K562 (cell line): Measurements from ENCODE around the gene TSPAN32. TPM values are rescaled to one million over a fixed set of nuclear protein-coding genes. Genes with fewer than 3 reads are reported as not detected.

Experiments used
- ATAC-seq: fragments of 200-7000 bp; cut with Tn5 transposase; 3 replicates; pipeline ENCODE4 v1.9.1; 2020; ENCODE audit warnings: moderate library complexity
- BruUV-seq: library from RNA; stranded (reverse); fragments of 400-500 nt; replicated peaks from 2 replicates; lab custom pipeline; 2021; lab: Mats Ljungman, UMichigan
- CTCF ChIA-PET: fragments of 300-600 bp; formaldehyde crosslinking; extraction: SDS; loops from one replicate; lab custom pipeline; 2021; ENCODE audit warnings: low intra/inter-chr PET ratio; lab: Yijun Ruan, JAX
- POLR2A ChIA-PET: fragments of 300-600, 350-650 bp; sonication (Branson Sonifier 250); formaldehyde crosslinking; extraction: SDS; loops from one replicate; lab custom pipeline; 2021; ENCODE audit warnings: antibody characterized with exemption, inconsistent platforms; lab: Yijun Ruan, JAX
- DNase-seq, 4 experiments: peaks; one replicate each; pipeline versions ENCODE4 v3.0.0 to v3.0.0-alpha.2; 2011 to 2018; ENCODE audit warnings: low spot score in 3 of 4, mixed read lengths in 3 of 4; ENCODE audit errors: extremely low read depth in 1 of 4
- FAIRE-seq: peaks from 2 replicates; lab custom pipeline; 2011; peaks lifted over from hg19 to GRCh38; lab: Jason Lieb, UNC
- H2AFZ ChIP-seq: 2 replicates; pipeline ENCODE4 v1.6.0; 2011; ENCODE audit warnings: low read depth, low read length, control low read depth, inconsistent platforms
- H3K27ac ChIP-seq: fragments of 200-600 bp; 3 replicates; pipeline ENCODE4 v1.8.0; 2011; ENCODE audit warnings: low read depth, mild to moderate bottlenecking, control low read depth, inconsistent platforms, low read length, moderate library complexity, mixed read lengths; ENCODE audit errors: extremely low read depth
- H3K27me3 ChIP-seq, 2 experiments: fragments of 300-600 bp in 1 of 2; 2 replicates in 1 of 2; 3 replicates in 1 of 2; pipeline versions ENCODE4 v1.6.0 to v1.8.0; 2011; ENCODE audit warnings: inconsistent platforms in 2 of 2, low read length in 2 of 2, mild to moderate bottlenecking in 1 of 2, mixed read lengths in 1 of 2, moderate library complexity in 1 of 2; ENCODE audit not compliant: control insufficient read depth in 2 of 2, insufficient read depth in 2 of 2
- H3K36me3 ChIP-seq: fragments of 300-600 bp; 3 replicates; pipeline ENCODE4 v1.8.0; 2011; ENCODE audit warnings: mild to moderate bottlenecking, low read length, inconsistent platforms; ENCODE audit not compliant: control insufficient read depth, insufficient read depth
- H3K4me1 ChIP-seq, 2 experiments: fragments of 200-600 bp in 1 of 2; replicated peaks in 1 of 2; 2 replicates in 1 of 2; 3 replicates in 1 of 2; pipeline versions ENCODE4 v1.5.1 to v1.8.0; 2011; ENCODE audit warnings: inconsistent platforms in 2 of 2, low read length in 2 of 2, mild to moderate bottlenecking in 1 of 2, mixed read lengths in 1 of 2, moderate library complexity in 1 of 2; ENCODE audit not compliant: control insufficient read depth in 2 of 2, insufficient read depth in 2 of 2
- H3K4me2 ChIP-seq: 2 replicates; pipeline ENCODE4 v1.6.1; 2011; ENCODE audit warnings: low read length, control low read depth, inconsistent platforms, mixed read lengths; ENCODE audit not compliant: insufficient read depth
- H3K4me3 ChIP-seq: fragments of 200-600 bp; sonication (generic), shearing (Covaris generic); 2 replicates; pipeline ENCODE4 v1.5.1; 2016; ENCODE audit warnings: control low read depth, inconsistent platforms
- H3K79me2 ChIP-seq: fragments of 200-600 bp; 3 replicates; pipeline ENCODE4 v1.8.0; 2011; ENCODE audit warnings: low read length, inconsistent platforms; ENCODE audit not compliant: control insufficient read depth, insufficient read depth
- H3K9ac ChIP-seq, 2 experiments: 2 replicates each; pipeline versions ENCODE4 v1.6.0 to v1.6.1; 2011; ENCODE audit warnings: low read depth in 2 of 2, low read length in 2 of 2, control low read depth in 1 of 2, inconsistent platforms in 1 of 2, mild to moderate bottlenecking in 1 of 2, mixed read lengths in 1 of 2; ENCODE audit not compliant: insufficient read depth in 1 of 2
- H3K9me1 ChIP-seq: one replicate; pipeline ENCODE4 v1.6.0; 2011; ENCODE audit warnings: inconsistent platforms, mild to moderate bottlenecking, low read length, moderate library complexity; ENCODE audit not compliant: control insufficient read depth, insufficient read depth
- H3K9me3 ChIP-seq: replicated peaks from 2 replicates; pipeline ENCODE4 v1.5.1; 2011; ENCODE audit warnings: low read depth, low read length, inconsistent platforms; ENCODE audit not compliant: control insufficient read depth, insufficient read depth
- H4K20me1 ChIP-seq: replicated peaks from 2 replicates; pipeline ENCODE4 v1.6.1; 2011; ENCODE audit warnings: low read length, inconsistent platforms, mixed read lengths; ENCODE audit not compliant: control insufficient read depth, insufficient read depth
- AFF1 ChIP-seq, 2 experiments: fragments of 450-650 bp; IDR thresholded peaks; 2 replicates each; pipeline ENCODE4 v1.6.1; 2018; ENCODE audit warnings: mild to moderate bottlenecking in 2 of 2, low read depth in 1 of 2; ENCODE audit not compliant: partially characterized antibody in 2 of 2
- CLOCK ChIP-seq: fragments of 250-450 bp; sonication (Bioruptor Pico); IDR thresholded peaks from 2 replicates; pipeline ENCODE4 v1.4.0; 2020; ENCODE audit warnings: mild to moderate bottlenecking, moderate library complexity, borderline replicate concordance
- FOXP1 ChIP-seq: sonication (generic); formaldehyde crosslinking; IDR thresholded peaks from 2 replicates; pipeline ENCODE4 v1.8.0; 2022; ENCODE audit warnings: mild to moderate bottlenecking, missing genetic modification reagents
- NR3C1 ChIP-seq: sonication (generic); formaldehyde crosslinking; IDR thresholded peaks from 2 replicates; pipeline ENCODE4 v1.8.1; 2022; ENCODE audit warnings: missing genetic modification reagents
- RBM22 ChIP-seq: fragments of 200-400 bp; formaldehyde crosslinking; IDR thresholded peaks from 2 replicates; pipeline ENCODE4 v1.6.1; 2018; ENCODE audit warnings: low read length, low read depth; ENCODE audit not compliant: poor library complexity, severe bottlenecking
- TFAP4 ChIP-seq: sonication (generic); formaldehyde crosslinking; IDR thresholded peaks from 2 replicates; pipeline ENCODE4 v1.8.0; 2022; ENCODE audit warnings: missing genetic modification reagents, mild to moderate bottlenecking, moderate library complexity, borderline replicate concordance
- ZNF589 ChIP-seq: fragments of 200-800 bp; sonication (Bioruptor generic); IDR thresholded peaks from 2 replicates; pipeline ENCODE4 v1.6.1; 2016; ENCODE audit warnings: low read depth, missing genetic modification characterization, missing compliant biosample characterization
- WGBS: fragments of 100-300 bp; shearing (Covaris generic); methylation state at CpG from one replicate; pipeline ENCODE4 v1.1.6; 2016; ENCODE audit warnings: low coverage, mixed read lengths; ENCODE audit not compliant: insufficient coverage; ENCODE audit errors: missing lambda C conversion rate; 5-methylcytosine and 5-hydroxymethylcytosine counted together
- in situ Hi-C: fragments of 300-500 bp; cut with MboI; formaldehyde crosslinking; loops from 4 replicates; pipeline ENCODE4 v1.15.0; 2018; ENCODE audit warnings: inconsistent platforms, mixed read lengths
- intact Hi-C: fragments of 100-400 bp; cut with micrococcal nuclease; formaldehyde crosslinking; loops from 2 replicates; pipeline ENCODE4 v1.14.2; 2022
- polyA plus RNA-seq, 8 experiments: library from polyadenylated mRNA; depleted of rRNA in 4 of 8; stranded (reverse) in 5 of 8; unstranded in 3 of 8; fragments of >200 nt; fragmentation: Nextera tagmentation in 2 of 8; fragmentation: Illumina TruSeq in 1 of 8; extraction: Ambion mirVana in 2 of 8; extraction: Trizol in 1 of 8; gene quantifications; 2 replicates each; pipeline versions ENCODE4 v1.2.1 to v1.2.3, GENCODE V29; 2011 to 2014; ENCODE audit warnings: inconsistent platforms in 1 of 8, missing spikeins in 1 of 8
- total RNA-seq, 7 experiments: library from RNA; depleted of rRNA in 6 of 7; stranded (reverse); fragments of >200 nt in 6 of 7; fragmentation: Illumina TruSeq in 2 of 7; extraction: Trizol in 2 of 7; gene quantifications; 2 replicates each; pipeline versions ENCODE4 v1.2.1 to v1.2.3, GENCODE V29; 2011 to 2021; ENCODE audit warnings: low replicate concordance in 1 of 7

Gene TSPAN32
- total and polyA plus RNA-seq, 9 of the 15 experiments (the other 6 are each of a cell fraction or from before 2014, with no cell fraction given) = 0.21 to 7.3 (median 2.6) TPM

- 2% methylated on average over 3 of the region's 3 CpGs for WGBS
- no peaks in the 10 kb centered on the region for H3K36me3 ChIP-seq
- in situ Hi-C loops = no loop called here
- BruUV-seq = no TSS peak
- no peak overlapping the region for H3K4me2 ChIP-seq
- POLR2A ChIA-PET = no interaction called here
- no peak for FAIRE-seq
- no peak overlapping the region for H2AFZ ChIP-seq
- CTCF ChIA-PET = no interaction called here
- H3K9me1 ChIP-seq = no peaks in the 10 kb centered on the region
- no peak for DNase-seq
- no peak overlapping the region for H3K9ac ChIP-seq
- no peak overlapping the region for H3K27ac ChIP-seq
- no peaks in the 10 kb centered on the region for H3K9me3 ChIP-seq
- no peak overlapping the region for H3K4me3 ChIP-seq
- ATAC-seq = no peak
- peaks cover 13 to 39% of the 10 kb centered on the region in 2 experiments for H3K27me3 ChIP-seq
- no peaks in the 10 kb centered on the region for H3K4me1 ChIP-seq
- intact Hi-C loops = no loop called here
- H4K20me1 ChIP-seq = no peaks in the 10 kb centered on the region
- no peaks in the 10 kb centered on the region for H3K79me2 ChIP-seq
- no peak for TF ChIP-seq NR3C1 (CRISPR knock-in tag)
- TF ChIP-seq FOXP1 (CRISPR knock-in tag) = no peak
- no peak for TF ChIP-seq ZNF589 (CRISPR knock-in tag)
- TF ChIP-seq TFAP4 (CRISPR knock-in tag) = no peak
- TF ChIP-seq RBM22 = no peak
- TF ChIP-seq AFF1 (IDR thresholded peaks at IDR 0.05; ENCODE audit: low read depth in 1 of 2, partially characterized antibody in 2 of 2) = no peak
- no peak for TF ChIP-seq CLOCK (CRISPR knock-in tag)
Measured at GRCh38 chr11:2342557-2342956, 40.7 kb downstream of the TSPAN32 start.
